ENCODE measurements around the gene TBL1Y. TPM values are rescaled to one million over a fixed set of nuclear protein-coding genes. Genes with fewer than 3 reads are reported as not detected.
"Not testable (repeated sequence)": the region's sequence is repeated elsewhere in the genome, so short reads cannot be mapped to it uniquely, and the experiment has no call there.

Gene TBL1Y
- polyA plus RNA-seq (2011; rRNA removed), result not detected in 2 replicates
- not detected in 2 replicates for polyA minus RNA-seq (2011; rRNA and poly(A)+ RNA removed)

DNA sequence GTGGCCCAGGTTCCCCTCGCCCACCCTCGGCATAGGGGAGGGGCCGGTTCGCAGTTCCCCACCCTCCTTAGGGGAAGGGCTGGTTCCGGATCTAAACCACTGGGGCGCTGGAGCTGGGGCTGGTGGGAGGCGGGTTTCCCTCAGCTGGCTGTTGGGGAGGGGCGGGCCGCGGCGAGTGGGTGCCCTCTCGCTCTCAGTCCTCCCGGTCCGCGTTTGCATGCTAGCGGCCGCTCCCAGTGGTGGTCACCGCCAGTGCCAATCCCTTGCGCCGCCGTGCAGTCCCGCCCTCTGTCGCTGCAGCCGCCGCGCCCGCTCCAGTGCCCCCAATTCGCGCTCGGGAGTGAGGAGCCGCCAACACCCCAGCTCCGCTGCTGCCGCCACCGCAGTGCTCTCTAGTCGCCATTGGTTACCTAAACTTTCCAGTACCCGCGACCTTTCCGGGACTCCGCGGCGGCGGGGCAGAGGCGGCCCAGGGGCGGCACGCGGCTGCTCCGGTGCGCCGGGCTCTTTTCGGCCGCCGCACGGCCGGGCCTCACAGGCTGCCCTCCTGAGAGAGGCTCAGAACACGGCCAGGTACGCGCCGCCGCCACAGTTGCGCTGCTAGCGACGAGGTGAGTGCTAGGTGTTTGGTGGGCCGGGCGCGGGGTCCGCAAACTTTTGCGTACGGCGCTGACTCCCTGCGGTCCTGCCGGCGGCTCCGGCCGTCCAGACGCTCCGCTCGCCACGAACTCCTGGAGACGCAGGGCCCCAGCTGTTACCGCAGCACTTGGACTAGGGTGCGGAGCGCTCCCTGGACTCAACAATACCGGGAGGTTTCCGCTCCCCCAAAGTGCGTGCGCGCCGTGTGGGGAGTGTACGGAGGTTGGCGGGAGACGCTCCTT is at the start of gene TBL1Y:
Gene TBL1Y (plus strand): TSS at position 326 of the 881 bp plus-strand sequence. CDS start 114,388 bp downstream, outside the sequence.
- CTCF ChIA-PET, result no interaction called here
- no peaks in the 10 kb centered on the region for H3K27me3 ChIP-seq (ENCODE audit: control insufficient read depth, insufficient read depth, low read length)
- no peaks in the 10 kb centered on the region for H3K36me3 ChIP-seq (ENCODE audit: control insufficient read depth, insufficient read depth, low read length)
- H3K4me3 ChIP-seq (ENCODE audit: low read depth, low read length), result no peak within 1 kb of the TSS
- POLR2A ChIA-PET, result no interaction called here
- TF ChIP-seq, protein P1, sequence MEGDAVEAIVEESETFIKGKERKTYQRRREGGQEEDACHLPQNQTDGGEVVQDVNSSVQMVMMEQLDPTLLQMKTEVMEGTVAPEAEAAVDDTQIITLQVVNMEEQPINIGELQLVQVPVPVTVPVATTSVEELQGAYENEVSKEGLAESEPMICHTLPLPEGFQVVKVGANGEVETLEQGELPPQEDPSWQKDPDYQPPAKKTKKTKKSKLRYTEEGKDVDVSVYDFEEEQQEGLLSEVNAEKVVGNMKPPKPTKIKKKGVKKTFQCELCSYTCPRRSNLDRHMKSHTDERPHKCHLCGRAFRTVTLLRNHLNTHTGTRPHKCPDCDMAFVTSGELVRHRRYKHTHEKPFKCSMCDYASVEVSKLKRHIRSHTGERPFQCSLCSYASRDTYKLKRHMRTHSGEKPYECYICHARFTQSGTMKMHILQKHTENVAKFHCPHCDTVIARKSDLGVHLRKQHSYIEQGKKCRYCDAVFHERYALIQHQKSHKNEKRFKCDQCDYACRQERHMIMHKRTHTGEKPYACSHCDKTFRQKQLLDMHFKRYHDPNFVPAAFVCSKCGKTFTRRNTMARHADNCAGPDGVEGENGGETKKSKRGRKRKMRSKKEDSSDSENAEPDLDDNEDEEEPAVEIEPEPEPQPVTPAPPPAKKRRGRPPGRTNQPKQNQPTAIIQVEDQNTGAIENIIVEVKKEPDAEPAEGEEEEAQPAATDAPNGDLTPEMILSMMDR (IDR thresholded peaks at IDR 0.05; ENCODE audit: insufficient read depth, low read depth, low read length), result no peak
- DNase-seq (ENCODE audit: low read depth), result no peak

DNA sequence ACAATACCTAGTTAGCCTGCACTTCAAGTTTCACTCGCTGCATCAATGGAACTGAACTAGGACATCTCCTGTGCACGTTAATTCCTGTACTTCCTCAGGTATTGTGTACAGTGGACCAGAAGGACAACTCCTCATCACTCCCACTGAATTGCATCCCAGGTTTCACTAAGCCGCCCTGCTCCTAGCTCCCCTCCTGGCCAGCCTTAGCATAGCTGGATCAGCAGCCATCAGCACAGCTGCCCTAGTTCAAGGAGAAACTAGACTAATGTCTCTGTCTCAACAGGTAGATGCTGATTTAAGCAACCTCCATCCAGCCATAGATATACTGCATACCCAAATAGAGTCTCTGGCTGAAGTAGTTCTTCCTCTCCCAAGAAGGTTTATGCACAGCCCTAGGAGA is 16.0 kb upstream of the TBL1Y start:
- DNase-seq (ENCODE audit: low read depth), result no peak
- no peaks in the 10 kb centered on the region for H3K36me3 ChIP-seq (ENCODE audit: control insufficient read depth, insufficient read depth, low read length)
- CTCF ChIA-PET, result no interaction called here
- POLR2A ChIA-PET, result no interaction called here
- TF ChIP-seq, protein P1 (IDR thresholded peaks at IDR 0.05; ENCODE audit: insufficient read depth, low read depth, low read length), result no peak
- H3K27me3 ChIP-seq (ENCODE audit: control insufficient read depth, insufficient read depth, low read length), result no peaks in the 10 kb centered on the region
- no peak overlapping the region for H3K4me3 ChIP-seq (ENCODE audit: low read depth, low read length)

DNA sequence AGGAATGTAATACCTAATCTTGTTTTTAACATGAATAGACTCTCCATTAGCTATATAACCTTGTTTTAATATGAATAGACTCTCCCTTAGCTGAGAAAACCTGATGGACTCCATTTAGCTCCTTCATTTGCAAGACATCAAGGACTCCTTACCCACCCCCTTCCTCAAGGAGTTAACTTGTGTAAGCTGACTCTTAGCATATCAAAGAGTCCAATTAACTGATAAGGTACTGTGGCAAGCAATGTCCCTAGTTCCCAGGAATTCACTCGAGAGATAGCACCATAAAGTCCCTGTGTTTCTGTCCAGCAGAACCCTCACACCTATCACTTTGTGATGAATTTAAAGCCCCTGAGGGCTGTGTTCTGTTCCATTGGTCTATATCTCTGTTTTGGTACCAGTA is 15.3 kb upstream of the TBL1Y start:
- ChIA-PET POLR2A (no interaction called here), CTCF (no interaction called here)
- no peaks in the 10 kb centered on the region for H3K27me3 ChIP-seq (ENCODE audit: control insufficient read depth, insufficient read depth, low read length)
- no peak for DNase-seq (ENCODE audit: low read depth)
- TF ChIP-seq, protein P1 (IDR thresholded peaks at IDR 0.05; ENCODE audit: insufficient read depth, low read depth, low read length), result no peak
- no peaks in the 10 kb centered on the region for H3K36me3 ChIP-seq (ENCODE audit: control insufficient read depth, insufficient read depth, low read length)
- H3K4me3 ChIP-seq (ENCODE audit: low read depth, low read length), result no peak overlapping the region

DNA sequence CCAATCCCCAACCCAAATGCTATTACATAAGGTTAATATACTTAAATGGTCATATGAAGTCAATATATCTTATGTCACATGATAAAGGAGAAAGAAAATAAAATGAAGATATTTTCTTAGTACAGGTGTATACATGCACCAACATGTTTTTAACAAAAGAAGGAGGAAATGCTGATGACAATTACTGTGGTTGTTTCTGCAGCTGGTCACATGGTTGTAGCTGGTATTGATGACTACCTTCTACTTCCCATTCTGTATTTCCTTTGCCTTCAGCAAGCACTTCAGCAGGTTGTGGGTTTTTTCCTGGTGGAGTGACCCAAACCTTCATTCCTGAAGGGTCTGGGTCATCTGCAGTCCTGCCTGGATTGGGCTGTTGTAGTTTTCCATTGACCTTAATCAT is 8.4 kb upstream of the TBL1Y start:
- H3K36me3 ChIP-seq (ENCODE audit: control insufficient read depth, insufficient read depth, low read length); POLR2A ChIA-PET; H3K27me3 ChIP-seq (ENCODE audit: control insufficient read depth, insufficient read depth, low read length); CTCF ChIA-PET; H3K4me3 ChIP-seq (ENCODE audit: low read depth, low read length); DNase-seq (ENCODE audit: low read depth): not testable (repeated sequence)

DNA sequence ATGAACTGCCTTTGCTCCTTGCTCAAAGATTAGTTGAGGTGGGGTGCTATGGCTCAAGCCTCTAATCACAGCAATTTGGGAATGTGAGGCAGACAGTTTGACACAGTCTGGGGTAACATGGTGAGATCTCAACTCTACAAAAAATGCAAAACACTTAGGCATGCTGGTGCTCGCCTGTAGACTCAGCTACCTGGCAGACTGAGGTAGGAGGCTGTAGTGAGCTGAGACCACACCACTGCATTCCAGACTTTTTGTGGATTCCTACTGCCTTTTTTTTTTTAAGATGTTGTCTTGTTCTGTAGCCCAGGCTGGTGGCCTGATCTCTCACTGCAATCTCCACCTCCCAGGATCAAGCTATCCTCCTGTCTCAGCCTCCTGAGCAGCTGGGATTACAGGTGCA is 2.9 kb upstream of the TBL1Y start:
- TF ChIP-seq, protein P1 (IDR thresholded peaks at IDR 0.05; ENCODE audit: insufficient read depth, low read depth, low read length), result no peak
- ChIA-PET POLR2A (no interaction called here), CTCF (no interaction called here)
- no peak overlapping the region for H3K4me3 ChIP-seq (ENCODE audit: low read depth, low read length)
- DNase-seq (ENCODE audit: low read depth), result no peak
- H3K27me3 ChIP-seq (ENCODE audit: control insufficient read depth, insufficient read depth, low read length), result no peaks in the 10 kb centered on the region
- H3K36me3 ChIP-seq (ENCODE audit: control insufficient read depth, insufficient read depth, low read length), result no peaks in the 10 kb centered on the region

DNA sequence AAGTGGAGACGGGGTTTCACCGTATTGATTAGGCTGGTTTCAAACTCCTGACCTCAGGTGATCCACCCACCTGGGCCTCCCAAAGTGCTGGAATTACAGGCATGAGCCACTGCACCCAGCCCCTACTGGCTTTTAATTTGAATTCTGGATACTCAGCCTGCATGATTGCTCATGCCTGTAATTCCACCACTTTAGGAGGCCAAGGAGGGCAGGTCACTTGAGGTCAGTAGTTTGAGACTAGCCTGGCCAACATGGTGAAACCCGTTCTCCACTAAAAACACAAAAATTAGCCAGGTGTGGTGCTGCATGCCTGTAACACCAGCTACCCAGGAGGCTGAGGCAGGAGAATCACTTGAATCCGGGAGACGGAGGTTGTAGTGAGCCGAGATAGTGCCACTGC is 2.5 kb upstream of the TBL1Y start:
- CTCF ChIA-PET; DNase-seq (ENCODE audit: low read depth); POLR2A ChIA-PET; H3K4me3 ChIP-seq (ENCODE audit: low read depth, low read length); H3K27me3 ChIP-seq (ENCODE audit: control insufficient read depth, insufficient read depth, low read length); H3K36me3 ChIP-seq (ENCODE audit: control insufficient read depth, insufficient read depth, low read length): not testable (repeated sequence)

Measured in BJ (cell line).